Spleen (tissue), 7 donors: ENCODE measurements around the gene SORCS2.

Experiments used
- POLR2A ChIP-seq, 3 donors: fragments of 450-650 bp; IDR thresholded peaks; one replicate each; pipeline ENCODE4 v1.5.1; 2017; ENCODE audit warnings: antibody characterized with exemption in 3 of 3, mild to moderate bottlenecking in 1 of 3
- POLR2AphosphoS5 ChIP-seq, 3 donors: sonication (generic); formaldehyde crosslinking; IDR thresholded peaks; one replicate each; pipeline ENCODE4 v1.5.1; 2017; ENCODE audit warnings: antibody characterized with exemption in 3 of 3
- TF ChIP-seq, protein P1 (sequence below), 11 experiments: fragments of 200-600 bp in 7 of 11; fragments of 450-650 bp in 4 of 11; sonication (generic) in 4 of 11; IDR thresholded peaks in 8 of 11; conservative IDR thresholded peaks in 3 of 11; 1 replicate in 7 of 11; 2 replicates in 4 of 11; pipeline versions ENCODE4 v1.4.0 to v1.8.0; 2016 to 2021; ENCODE audit warnings: antibody characterized with exemption in 11 of 11, inconsistent platforms in 4 of 11, mild to moderate bottlenecking in 1 of 11
- donor health status: DM: no; HTN: no; CAD: no; lungs with moderate emphysema.
- donor health status: DM: no; HTN: no; CAD: no.
- donor health status: DM: no; HTN: no; CAD: no.

DNA sequence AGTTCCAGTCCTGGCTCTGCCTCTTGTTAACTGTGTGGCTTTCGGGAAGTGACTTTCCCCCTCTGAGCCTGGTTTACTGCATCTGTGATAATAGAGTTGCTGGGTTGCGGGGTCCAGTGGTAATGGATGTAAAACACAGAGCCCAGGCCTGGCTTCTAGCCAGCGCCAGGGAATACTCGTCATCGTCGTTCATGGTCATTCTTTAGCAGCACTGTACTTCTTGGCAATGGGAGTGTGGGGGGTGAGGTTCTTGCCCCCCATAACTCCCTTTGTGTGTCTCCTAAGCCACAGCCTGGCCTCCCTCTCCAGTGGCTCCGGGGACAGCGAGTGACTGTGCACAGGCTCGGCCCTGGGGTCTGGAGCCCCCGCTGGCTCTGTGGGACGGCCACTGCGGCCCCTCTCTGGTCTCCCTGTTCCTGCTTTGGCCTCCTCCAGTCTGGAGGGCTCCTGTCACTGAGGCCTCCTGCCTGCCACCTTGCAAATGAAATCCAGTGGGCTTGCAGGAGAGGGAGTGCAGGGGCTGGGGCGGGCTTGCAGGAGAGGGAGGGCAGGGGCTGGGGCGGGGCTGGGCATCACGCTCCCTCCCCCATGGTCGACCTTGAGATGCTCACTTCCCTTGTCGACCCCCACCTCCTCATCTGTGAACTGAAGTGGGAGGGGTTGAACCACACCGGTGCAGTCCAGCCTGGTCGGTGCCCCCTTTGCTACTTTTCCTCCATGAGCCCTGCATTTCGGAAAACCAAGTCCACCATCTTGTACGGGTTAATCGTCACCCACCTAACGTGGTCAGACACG is 229.2 kb downstream of the SORCS2 start:
- TF ChIP-seq, protein P1, sequence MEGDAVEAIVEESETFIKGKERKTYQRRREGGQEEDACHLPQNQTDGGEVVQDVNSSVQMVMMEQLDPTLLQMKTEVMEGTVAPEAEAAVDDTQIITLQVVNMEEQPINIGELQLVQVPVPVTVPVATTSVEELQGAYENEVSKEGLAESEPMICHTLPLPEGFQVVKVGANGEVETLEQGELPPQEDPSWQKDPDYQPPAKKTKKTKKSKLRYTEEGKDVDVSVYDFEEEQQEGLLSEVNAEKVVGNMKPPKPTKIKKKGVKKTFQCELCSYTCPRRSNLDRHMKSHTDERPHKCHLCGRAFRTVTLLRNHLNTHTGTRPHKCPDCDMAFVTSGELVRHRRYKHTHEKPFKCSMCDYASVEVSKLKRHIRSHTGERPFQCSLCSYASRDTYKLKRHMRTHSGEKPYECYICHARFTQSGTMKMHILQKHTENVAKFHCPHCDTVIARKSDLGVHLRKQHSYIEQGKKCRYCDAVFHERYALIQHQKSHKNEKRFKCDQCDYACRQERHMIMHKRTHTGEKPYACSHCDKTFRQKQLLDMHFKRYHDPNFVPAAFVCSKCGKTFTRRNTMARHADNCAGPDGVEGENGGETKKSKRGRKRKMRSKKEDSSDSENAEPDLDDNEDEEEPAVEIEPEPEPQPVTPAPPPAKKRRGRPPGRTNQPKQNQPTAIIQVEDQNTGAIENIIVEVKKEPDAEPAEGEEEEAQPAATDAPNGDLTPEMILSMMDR (IDR thresholded peaks at IDR 0.05 in 8 of 11, conservative IDR thresholded peaks at IDR 0.05 in 3 of 11) = no peak
- TF ChIP-seq POLR2A (IDR thresholded peaks at IDR 0.05) = no peak
- no peak for TF ChIP-seq POLR2AphosphoS5 (IDR thresholded peaks at IDR 0.05)
